MM.1S (cell line): ENCODE data around the gene NCAN.

ENCODE experiments used
- DNase-seq: peaks from one replicate; pipeline ENCODE4 v3.0.0-alpha.2; 2015
- H2AFZ ChIP-seq: fragments of 300-600 bp; sonication (generic); 2 replicates; pipeline ENCODE4 v1.6.0; 2016; ENCODE audit warnings: antibody characterized with exemption, low read length
- H3F3A ChIP-seq: fragments of 300-600 bp; sonication (generic); 2 replicates; pipeline ENCODE4 v1.6.1; 2016; ENCODE audit warnings: mild to moderate bottlenecking, antibody characterized with exemption, low read length, moderate library complexity, mixed read lengths; ENCODE audit not compliant: insufficient read depth
- H3K27ac ChIP-seq: fragments of 300-600 bp; sonication (generic); 2 replicates; pipeline ENCODE4 v1.5.1; 2016; ENCODE audit warnings: mild to moderate bottlenecking, low read length
- H3K27me3 ChIP-seq: fragments of 300-600 bp; sonication (generic); replicated peaks from 2 replicates; pipeline ENCODE4 v1.6.0; 2016; ENCODE audit warnings: low read length; ENCODE audit not compliant: insufficient read depth
- H3K36me3 ChIP-seq: fragments of 300-600 bp; sonication (generic); replicated peaks from 2 replicates; pipeline ENCODE4 v1.6.1; 2016; ENCODE audit warnings: mild to moderate bottlenecking, low read length, mixed read lengths; ENCODE audit not compliant: insufficient read depth
- H3K4me1 ChIP-seq: fragments of 300-600 bp; sonication (generic); 2 replicates; pipeline ENCODE4 v1.6.1; 2016; ENCODE audit warnings: low read length, mixed read lengths
- H3K4me2 ChIP-seq: fragments of 300-600 bp; sonication (generic); 2 replicates; pipeline ENCODE4 v1.6.0; 2016; ENCODE audit warnings: low read depth, low read length
- H3K4me3 ChIP-seq: fragments of 300-600 bp; sonication (generic); 2 replicates; pipeline ENCODE4 v1.5.1; 2016; ENCODE audit warnings: low read length, mixed read lengths
- H3K79me2 ChIP-seq: fragments of 300-600 bp; sonication (generic); 2 replicates; pipeline ENCODE4 v1.6.1; 2016; ENCODE audit warnings: mixed run types, low read length, mixed read lengths
- H3K9ac ChIP-seq: fragments of 300-600 bp; sonication (generic); 2 replicates; pipeline ENCODE4 v1.6.1; 2016; ENCODE audit warnings: low read length, mixed read lengths
- H3K9me2 ChIP-seq: fragments of 300-600 bp; sonication (generic); replicated peaks from 2 replicates; pipeline ENCODE4 v1.6.1; 2016; ENCODE audit warnings: mild to moderate bottlenecking, low read length, mixed read lengths; ENCODE audit not compliant: insufficient read depth
- H3K9me3 ChIP-seq: fragments of 300-600 bp; sonication (generic); replicated peaks from 2 replicates; pipeline ENCODE4 v1.6.1; 2016; ENCODE audit warnings: mild to moderate bottlenecking, low read length, mixed read lengths; ENCODE audit not compliant: insufficient read depth
- H4K20me1 ChIP-seq: fragments of 300-600 bp; sonication (generic); 2 replicates; pipeline ENCODE4 v1.6.1; 2016; ENCODE audit warnings: mild to moderate bottlenecking, low read length, moderate library complexity, mixed read lengths; ENCODE audit not compliant: insufficient read depth
- CTCF ChIP-seq: fragments of 300-600 bp; sonication (generic); IDR thresholded peaks from 2 replicates; pipeline ENCODE4 v1.5.1; 2016; ENCODE audit warnings: antibody characterized with exemption, low read length, mixed read lengths
- EZH2 ChIP-seq: fragments of 300-600 bp; sonication (generic); optimal IDR thresholded peaks from 2 replicates; pipeline ENCODE3; 2017; ENCODE audit warnings: low read depth, mild to moderate bottlenecking, antibody characterized with exemption, low read length, mixed read lengths
- EZH2phosphoT487 ChIP-seq: fragments of 300-600 bp; sonication (generic); IDR thresholded peaks from 2 replicates; pipeline ENCODE4 v1.6.1; 2018; ENCODE audit warnings: antibody characterized with exemption, low read length

Gene NCAN

DNA sequence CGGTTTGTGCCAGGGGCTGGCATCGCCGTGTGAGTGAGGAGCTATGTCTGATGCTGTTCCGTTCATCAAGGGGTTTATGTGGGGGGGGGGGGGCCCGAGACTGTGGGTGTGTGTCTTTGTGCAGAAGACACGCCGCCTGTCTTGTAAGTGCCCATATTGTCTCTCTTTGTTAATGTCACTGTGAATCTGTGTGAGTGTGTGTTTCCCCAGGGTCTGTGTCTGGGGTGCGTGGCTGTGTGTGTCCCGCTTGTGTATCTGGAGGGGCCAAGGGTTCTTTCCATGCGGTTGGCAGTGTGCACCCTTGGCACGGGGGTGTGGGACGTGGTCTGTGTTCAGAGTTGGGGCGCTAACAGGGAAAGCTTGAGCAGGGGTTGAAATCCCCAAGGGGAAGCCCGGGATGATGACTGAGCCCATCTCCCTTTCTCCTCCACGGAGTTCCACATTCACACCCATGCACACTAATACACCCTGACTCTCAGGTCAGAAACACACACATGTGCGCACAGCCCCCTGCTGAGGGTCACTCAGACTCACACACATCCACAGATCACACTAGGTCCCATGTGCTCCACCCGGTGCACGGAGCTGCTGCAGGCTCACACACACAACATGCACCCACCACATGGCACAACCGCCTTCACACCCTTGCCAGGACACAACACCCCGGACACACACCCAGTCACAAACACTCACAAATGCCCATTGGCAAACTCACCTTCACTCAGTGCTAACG lies 1.8 kb downstream of the NCAN start:
- DNase-seq: no peak
- Histone ChIP-seq H3K9ac (no peak overlapping the region), H3K9me3 (no peaks in the 10 kb centered on the region), H3K4me2 (no peak overlapping the region), H3K27ac (no peak overlapping the region), H3K36me3 (no peaks in the 10 kb centered on the region), H3K27me3 (peaks cover 74% of the 10 kb centered on the region), H3K4me1 (no peaks in the 10 kb centered on the region), H3K4me3 (no peak overlapping the region), H3F3A (no peaks in the 10 kb centered on the region), H3K79me2 (no peaks in the 10 kb centered on the region), H4K20me1 (no peaks in the 10 kb centered on the region), H2AFZ (no peak overlapping the region), H3K9me2 (no peaks in the 10 kb centered on the region)
- TF ChIP-seq CTCF (no peak), EZH2 (no peak), EZH2phosphoT487 (no peak)

DNA sequence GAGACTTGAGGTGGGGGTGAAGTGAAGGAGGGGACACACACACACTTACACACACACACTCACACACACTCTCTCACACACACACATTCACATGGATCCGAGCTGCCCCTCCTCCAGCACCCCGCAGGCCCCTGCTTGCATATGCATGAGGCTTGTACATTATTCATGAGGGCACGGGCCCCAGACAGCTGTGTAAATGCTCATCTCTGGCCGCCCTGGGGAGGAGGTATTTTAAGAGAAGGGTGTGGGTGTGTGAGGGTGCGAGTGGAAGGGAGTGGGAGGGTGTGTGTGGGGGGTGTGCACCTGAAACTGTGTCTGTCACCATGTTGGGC lies 2.4 kb downstream of the NCAN start:
- no peaks in the 10 kb centered on the region for H3K9me3 ChIP-seq
- TF ChIP-seq EZH2 (no peak), CTCF (no peak), EZH2phosphoT487 (no peak)
- no peak overlapping the region for H3K4me3 ChIP-seq
- no peaks in the 10 kb centered on the region for H3F3A ChIP-seq
- H3K36me3 ChIP-seq: no peaks in the 10 kb centered on the region
- H2AFZ ChIP-seq: no peak overlapping the region
- no peak overlapping the region for H3K27ac ChIP-seq
- H4K20me1 ChIP-seq: no peaks in the 10 kb centered on the region
- H3K4me2 ChIP-seq: no peak overlapping the region
- no peaks in the 10 kb centered on the region for H3K4me1 ChIP-seq
- no peak for DNase-seq
- no peaks in the 10 kb centered on the region for H3K79me2 ChIP-seq
- H3K27me3 ChIP-seq: peaks cover 77% of the 10 kb centered on the region
- no peak overlapping the region for H3K9ac ChIP-seq
- H3K9me2 ChIP-seq: no peaks in the 10 kb centered on the region

DNA sequence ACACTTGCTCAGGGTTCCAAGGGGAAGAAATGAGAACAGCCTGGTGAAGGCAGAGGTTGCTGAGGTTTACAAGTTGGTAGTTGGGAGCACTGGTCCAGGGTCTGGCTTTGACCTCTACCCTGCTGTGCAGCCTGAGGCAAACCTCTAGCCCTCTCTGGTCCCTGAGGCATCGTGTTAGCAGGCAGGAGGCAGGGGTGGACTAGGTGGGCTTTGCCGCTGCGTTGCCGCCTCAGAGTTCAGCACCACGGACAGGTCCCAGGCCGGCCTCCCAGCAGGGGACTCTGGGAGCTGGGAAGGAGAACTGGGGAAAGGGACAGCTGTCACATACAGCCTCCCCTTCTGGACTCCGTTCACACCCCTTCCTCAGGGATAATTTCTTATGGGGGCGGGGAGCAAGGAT lies 3.1 kb downstream of the NCAN start:
- H3K36me3 ChIP-seq: no peaks in the 10 kb centered on the region
- TF ChIP-seq CTCF: no peak
- no peak for TF ChIP-seq EZH2phosphoT487
- no peak for TF ChIP-seq EZH2
- no peaks in the 10 kb centered on the region for H3K4me1 ChIP-seq
- H3K27me3 ChIP-seq: peaks cover 76% of the 10 kb centered on the region
- H3K4me2 ChIP-seq: no peak overlapping the region
- no peaks in the 10 kb centered on the region for H3K9me2 ChIP-seq
- peak; percentile 18 for DNase-seq
- H2AFZ ChIP-seq: no peak overlapping the region
- no peaks in the 10 kb centered on the region for H3K9me3 ChIP-seq
- H3K4me3 ChIP-seq: no peak overlapping the region
- H4K20me1 ChIP-seq: no peaks in the 10 kb centered on the region
- no peaks in the 10 kb centered on the region for H3F3A ChIP-seq
- no peak overlapping the region for H3K9ac ChIP-seq
- no peak overlapping the region for H3K27ac ChIP-seq
- no peaks in the 10 kb centered on the region for H3K79me2 ChIP-seq
